ENCODE results near the gene MBNL2.

The MBNL2 gene

DNA sequence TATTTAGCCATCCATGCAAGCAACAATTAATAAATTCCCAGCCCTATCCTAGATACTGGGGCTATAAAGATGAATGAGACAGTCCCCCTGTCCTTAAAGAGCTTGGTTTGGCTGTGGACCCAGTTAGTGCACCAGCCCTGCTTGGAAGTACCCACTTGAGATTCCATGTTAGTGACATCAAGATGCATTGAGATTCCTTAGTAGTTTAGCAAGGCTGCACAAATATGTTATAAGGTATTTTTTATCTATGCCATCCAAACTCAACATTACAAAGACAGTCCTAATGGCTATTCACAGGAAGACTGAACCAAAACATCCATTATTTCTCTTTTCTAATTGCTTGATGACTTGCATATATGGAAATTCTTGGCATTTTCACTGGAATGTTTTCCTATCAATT is 163.0 kb downstream of the MBNL2 start:
- Histone ChIP-seq H3K27me3 (ENCODE audit: insufficient read depth, low read depth) (no peaks in the 10 kb centered on the region), H3K9ac (no peak overlapping the region), H3K36me3 (ENCODE audit: insufficient read depth) (no peaks in the 10 kb centered on the region), H3K79me2 (ENCODE audit: insufficient read depth, low read depth) (no peaks in the 10 kb centered on the region), H2AFZ (ENCODE audit: low read depth) (no peak overlapping the region), H4K20me1 (ENCODE audit: insufficient read depth) (no peaks in the 10 kb centered on the region), H3K4me1 (ENCODE audit: low read depth, poor library complexity, severe bottlenecking) (no peaks in the 10 kb centered on the region), H3K4me3 (IDR thresholded peaks at IDR 0.05; ENCODE audit: insufficient read depth, low read depth, low read length) (no peak overlapping the region), H3K27ac (no peak overlapping the region), H3K4me2 (no peak overlapping the region)
- TF ChIP-seq, protein P1, sequence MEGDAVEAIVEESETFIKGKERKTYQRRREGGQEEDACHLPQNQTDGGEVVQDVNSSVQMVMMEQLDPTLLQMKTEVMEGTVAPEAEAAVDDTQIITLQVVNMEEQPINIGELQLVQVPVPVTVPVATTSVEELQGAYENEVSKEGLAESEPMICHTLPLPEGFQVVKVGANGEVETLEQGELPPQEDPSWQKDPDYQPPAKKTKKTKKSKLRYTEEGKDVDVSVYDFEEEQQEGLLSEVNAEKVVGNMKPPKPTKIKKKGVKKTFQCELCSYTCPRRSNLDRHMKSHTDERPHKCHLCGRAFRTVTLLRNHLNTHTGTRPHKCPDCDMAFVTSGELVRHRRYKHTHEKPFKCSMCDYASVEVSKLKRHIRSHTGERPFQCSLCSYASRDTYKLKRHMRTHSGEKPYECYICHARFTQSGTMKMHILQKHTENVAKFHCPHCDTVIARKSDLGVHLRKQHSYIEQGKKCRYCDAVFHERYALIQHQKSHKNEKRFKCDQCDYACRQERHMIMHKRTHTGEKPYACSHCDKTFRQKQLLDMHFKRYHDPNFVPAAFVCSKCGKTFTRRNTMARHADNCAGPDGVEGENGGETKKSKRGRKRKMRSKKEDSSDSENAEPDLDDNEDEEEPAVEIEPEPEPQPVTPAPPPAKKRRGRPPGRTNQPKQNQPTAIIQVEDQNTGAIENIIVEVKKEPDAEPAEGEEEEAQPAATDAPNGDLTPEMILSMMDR (conservative IDR thresholded peaks at IDR 0.05; ENCODE audit: low read depth, low read length): no peak

DNA sequence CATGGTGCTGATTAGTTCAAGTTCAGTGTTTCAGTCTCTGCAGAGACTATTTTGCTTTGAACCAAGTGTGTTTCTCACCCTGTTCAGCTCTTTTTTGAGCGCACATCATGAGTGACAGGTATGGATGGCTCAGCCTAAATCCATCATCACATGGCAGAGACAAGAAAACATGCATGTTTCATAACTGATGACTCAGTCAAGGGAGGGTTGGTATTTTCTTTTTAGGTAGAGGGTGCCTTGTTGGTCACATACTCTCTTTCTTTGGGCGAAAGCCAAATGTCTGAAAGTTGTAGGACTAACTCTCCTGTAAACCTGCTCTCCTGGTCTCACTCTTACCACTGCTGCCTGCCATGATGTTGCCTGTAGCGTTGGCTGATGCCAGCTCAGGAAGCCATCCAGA is 163.7 kb downstream of the MBNL2 start:
- Histone ChIP-seq H3K27ac (no peak overlapping the region), H3K4me1 (ENCODE audit: low read depth, poor library complexity, severe bottlenecking) (no peaks in the 10 kb centered on the region), H4K20me1 (ENCODE audit: insufficient read depth) (no peaks in the 10 kb centered on the region), H2AFZ (ENCODE audit: low read depth) (no peak overlapping the region), H3K79me2 (ENCODE audit: insufficient read depth, low read depth) (no peaks in the 10 kb centered on the region), H3K9ac (no peak overlapping the region), H3K27me3 (ENCODE audit: insufficient read depth, low read depth) (no peaks in the 10 kb centered on the region), H3K36me3 (ENCODE audit: insufficient read depth) (no peaks in the 10 kb centered on the region), H3K4me2 (no peak overlapping the region), H3K4me3 (IDR thresholded peaks at IDR 0.05; ENCODE audit: insufficient read depth, low read depth, low read length) (no peak overlapping the region)
- TF ChIP-seq, protein P1 (conservative IDR thresholded peaks at IDR 0.05; ENCODE audit: low read depth, low read length): no peak

DNA sequence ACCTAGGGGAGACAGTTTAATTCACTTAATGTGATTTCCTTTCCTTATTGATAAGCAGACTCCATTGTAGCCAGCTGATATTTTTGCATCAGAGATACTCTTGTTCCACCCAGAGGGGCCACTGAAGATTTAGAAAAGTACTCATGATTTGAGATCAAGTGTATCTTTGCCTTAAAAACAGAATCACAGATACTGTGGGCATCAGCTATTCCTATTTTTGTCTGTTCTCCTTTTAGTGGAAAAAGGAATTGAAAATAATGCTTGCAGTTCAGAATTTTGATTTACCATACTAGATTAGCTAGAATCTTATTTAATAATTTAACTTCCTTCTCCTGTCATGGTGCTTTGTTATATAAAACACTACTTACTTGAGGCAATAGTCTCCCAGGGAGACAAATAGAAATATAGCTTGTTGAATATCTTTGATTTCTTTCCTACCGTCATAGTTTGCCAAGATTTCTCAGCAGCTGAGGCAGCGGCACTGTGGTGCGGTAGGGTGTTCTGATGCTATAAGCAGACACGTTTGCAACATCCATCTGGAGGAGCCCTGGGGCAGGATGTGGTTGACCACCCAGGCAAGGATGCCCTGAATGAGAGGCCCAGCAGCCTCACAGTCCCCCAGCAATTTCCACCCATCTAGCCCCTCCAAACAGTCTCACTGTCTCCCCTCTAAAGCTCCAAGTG is 164.8 kb downstream of the MBNL2 start:
- no peak overlapping the region for H2AFZ ChIP-seq (ENCODE audit: low read depth)

DNA sequence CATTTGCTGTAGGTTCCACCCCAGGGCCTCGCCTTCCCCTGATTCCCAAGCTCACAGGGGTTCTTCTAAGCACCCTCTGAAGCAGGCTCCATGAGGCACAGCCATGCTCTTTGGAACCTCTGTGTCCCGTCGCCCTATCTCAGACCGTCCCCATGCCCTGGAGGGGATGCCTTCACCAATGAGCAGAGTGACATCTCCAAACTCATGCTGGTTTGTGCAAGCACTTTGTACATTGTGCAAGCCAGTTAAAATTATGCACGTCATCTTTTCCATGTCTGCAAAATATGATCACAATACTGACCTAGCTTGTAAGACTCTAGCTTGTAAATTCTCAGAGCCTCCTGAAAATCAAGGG is 165.3 kb downstream of the MBNL2 start:
- Histone ChIP-seq H3K27me3 (ENCODE audit: insufficient read depth, low read depth) (no peaks in the 10 kb centered on the region), H3K4me2 (no peak overlapping the region), H3K9ac (no peak overlapping the region), H3K27ac (no peak overlapping the region), H4K20me1 (ENCODE audit: insufficient read depth) (no peaks in the 10 kb centered on the region), H2AFZ (ENCODE audit: low read depth) (no peak overlapping the region), H3K4me1 (ENCODE audit: low read depth, poor library complexity, severe bottlenecking) (no peaks in the 10 kb centered on the region), H3K4me3 (IDR thresholded peaks at IDR 0.05; ENCODE audit: insufficient read depth, low read depth, low read length) (no peak overlapping the region), H3K79me2 (ENCODE audit: insufficient read depth, low read depth) (no peaks in the 10 kb centered on the region), H3K36me3 (ENCODE audit: insufficient read depth) (no peaks in the 10 kb centered on the region)
- TF ChIP-seq, protein P1 (conservative IDR thresholded peaks at IDR 0.05; ENCODE audit: low read depth, low read length): no peak

More for the DNA sequence above, 164.8 kb downstream of the MBNL2 start:
- Histone ChIP-seq H3K27ac (no peak overlapping the region), H3K4me1 (ENCODE audit: low read depth, poor library complexity, severe bottlenecking) (no peaks in the 10 kb centered on the region), H3K4me3 (IDR thresholded peaks at IDR 0.05; ENCODE audit: insufficient read depth, low read depth, low read length) (no peak overlapping the region), H3K4me2 (no peak overlapping the region), H3K36me3 (ENCODE audit: insufficient read depth) (no peaks in the 10 kb centered on the region), H3K27me3 (ENCODE audit: insufficient read depth, low read depth) (no peaks in the 10 kb centered on the region), H3K9ac (no peak overlapping the region), H3K79me2 (ENCODE audit: insufficient read depth, low read depth) (no peaks in the 10 kb centered on the region), H4K20me1 (ENCODE audit: insufficient read depth) (no peaks in the 10 kb centered on the region)
- TF ChIP-seq, protein P1 (conservative IDR thresholded peaks at IDR 0.05; ENCODE audit: low read depth, low read length): no peak

All from KMS-11 (cell line).